CD14-positive monocyte (primary cell): ENCODE results near the gene EEIG1. TPM values are rescaled to one million over a fixed set of nuclear protein-coding genes. Genes with fewer than 3 reads are reported as not detected.
A peak's percentile ranks its signal among the peaks of the same experiment; 100 is the strongest.
"Not testable (repeated sequence)": the region's sequence is repeated elsewhere in the genome, so short reads cannot be mapped to it uniquely, and the experiment has no call there.

Experiments
- DNase-seq, 3 donors: peaks; one replicate each; pipeline ENCODE4 v3.0.0-alpha.2; 2011 to 2022
- H2AFZ ChIP-seq: 2 replicates; pipeline ENCODE4 v1.6.0; 2012; ENCODE audit warnings: mild to moderate bottlenecking, low read depth, low read length, inconsistent platforms; ENCODE audit not compliant: insufficient read depth, poor library complexity, severe bottlenecking
- H3K27ac ChIP-seq, 2 donors: 1 replicate in 1 of 2; 2 replicates in 1 of 2; pipeline ENCODE4 v1.5.1; 2012 to 2013; ENCODE audit warnings: low read length in 2 of 2, control low read depth in 1 of 2, inconsistent platforms in 1 of 2, low read depth in 1 of 2, mild to moderate bottlenecking in 1 of 2
- H3K27me3 ChIP-seq, 2 donors: one replicate each; pipeline versions ENCODE4 v1.6.0 to v1.6.1; 2011 to 2013; ENCODE audit warnings: low read length in 2 of 2; ENCODE audit not compliant: control insufficient read depth in 2 of 2, insufficient read depth in 2 of 2
- H3K36me3 ChIP-seq, 2 donors: replicated peaks in 1 of 2; 1 replicate in 1 of 2; 2 replicates in 1 of 2; pipeline versions ENCODE4 v1.5.1 to v1.6.1; 2012 to 2013; ENCODE audit warnings: low read length in 2 of 2, control low read depth in 1 of 2, inconsistent platforms in 1 of 2, mild to moderate bottlenecking in 1 of 2; ENCODE audit not compliant: insufficient read depth in 2 of 2, control insufficient read depth in 1 of 2
- H3K4me1 ChIP-seq, 2 donors: 1 replicate in 1 of 2; 2 replicates in 1 of 2; pipeline versions ENCODE4 v1.5.1 to v1.6.1; 2012 to 2013; ENCODE audit warnings: low read length in 2 of 2, control low read depth in 1 of 2, inconsistent platforms in 1 of 2, mild to moderate bottlenecking in 1 of 2, moderate library complexity in 1 of 2; ENCODE audit not compliant: insufficient read depth in 2 of 2, control insufficient read depth in 1 of 2
- H3K4me2 ChIP-seq: replicated peaks from 2 replicates; pipeline ENCODE3; 2012; ENCODE audit warnings: low read length, moderate library complexity, mild to moderate bottlenecking; ENCODE audit not compliant: poor library complexity, severe bottlenecking; ENCODE audit errors: extremely low read depth
- H3K4me3 ChIP-seq, 3 experiments: fragments of 200-600 bp in 1 of 3; sonication (generic) in 1 of 3; replicated peaks in 1 of 3; 1 replicate in 2 of 3; 2 replicates in 1 of 3; pipeline ENCODE4 v1.5.1; 2011 to 2013; ENCODE audit warnings: low read length in 3 of 3, mild to moderate bottlenecking in 3 of 3, control low read depth in 2 of 3, low read depth in 2 of 3, inconsistent platforms in 1 of 3, moderate library complexity in 1 of 3
- H3K79me2 ChIP-seq: 2 replicates; pipeline ENCODE4 v1.6.0; 2012; ENCODE audit warnings: mild to moderate bottlenecking, control low read depth, inconsistent platforms, low read length, moderate library complexity; ENCODE audit not compliant: insufficient read depth
- H3K9ac ChIP-seq: 2 replicates; pipeline ENCODE4 v1.6.0; 2017; ENCODE audit warnings: low read length, mild to moderate bottlenecking; ENCODE audit not compliant: insufficient read depth, poor library complexity, severe bottlenecking
- H3K9me3 ChIP-seq, 2 donors: replicated peaks in 1 of 2; 1 replicate in 1 of 2; 2 replicates in 1 of 2; pipeline versions ENCODE4 v1.5.1 to v1.6.1; 2012 to 2013; ENCODE audit warnings: low read length in 2 of 2, control low read depth in 1 of 2; ENCODE audit not compliant: control insufficient read depth in 1 of 2, insufficient read depth in 1 of 2
- H4K20me1 ChIP-seq: 2 replicates; pipeline ENCODE4 v1.6.0; 2012; ENCODE audit warnings: mild to moderate bottlenecking, low read length, control low read depth, moderate library complexity; ENCODE audit not compliant: insufficient read depth
- H3K27ac Mint-ChIP-seq, 7 donors: one replicate each; pipeline ENCODE4 v1.8.0; 2020; ENCODE audit warnings: mild to moderate bottlenecking in 7 of 7, mixed read lengths in 7 of 7, moderate library complexity in 6 of 7, inconsistent platforms in 2 of 7
- H3K27me3 Mint-ChIP-seq, 3 donors: one replicate each; pipeline ENCODE4 v1.8.0; 2021 to 2022; ENCODE audit warnings: low read depth in 3 of 3, mild to moderate bottlenecking in 3 of 3, mixed read lengths in 3 of 3, moderate library complexity in 3 of 3, inconsistent platforms in 1 of 3
- H3K36me3 Mint-ChIP-seq, 2 donors: one replicate each; pipeline ENCODE4 v1.8.0; 2020; ENCODE audit warnings: mixed read lengths in 2 of 2, inconsistent platforms in 1 of 2, mild to moderate bottlenecking in 1 of 2
- H3K4me1 Mint-ChIP-seq: one replicate; pipeline ENCODE4 v1.8.0; 2020; ENCODE audit warnings: mild to moderate bottlenecking, mixed read lengths
- H3K4me3 Mint-ChIP-seq, 2 donors: one replicate each; pipeline ENCODE4 v1.8.0; 2020; ENCODE audit warnings: mild to moderate bottlenecking in 2 of 2, mixed read lengths in 2 of 2, moderate library complexity in 1 of 2
- H3K9me3 Mint-ChIP-seq, 7 donors: one replicate each; pipeline ENCODE4 v1.8.0; 2020 to 2022; ENCODE audit warnings: mixed read lengths in 7 of 7, mild to moderate bottlenecking in 6 of 7, moderate library complexity in 6 of 7, inconsistent platforms in 2 of 7
- CTCF ChIP-seq: fragments of 200-600 bp; IDR thresholded peaks from one replicate; pipeline ENCODE4 v1.8.0; 2022; ENCODE audit warnings: antibody characterized with exemption, mild to moderate bottlenecking
- WGBS: methylation state at CpG from one replicate; pipeline ENCODE4 v1.1.5; 2013; ENCODE audit warnings: missing lambda C conversion rate; ENCODE audit not compliant: insufficient coverage; 5-methylcytosine and 5-hydroxymethylcytosine counted together
- intact Hi-C, 2 donors: fragments of 100-400 bp; cut with micrococcal nuclease; formaldehyde crosslinking; loops; one replicate each; pipeline versions ENCODE4 v1.15.0 to v1.15.1; 2023
- polyA plus RNA-seq, 3 donors: library from polyadenylated mRNA; depleted of rRNA in 1 of 3; unstranded in 2 of 3; stranded (reverse) in 1 of 3; fragments of 300-500 nt in 2 of 3; fragments of >200 nt in 1 of 3; fragmentation: Illumina TruSeq in 2 of 3; gene quantifications; 1 replicate in 2 of 3; 2 replicates in 1 of 3; pipeline ENCODE4 v1.2.3, GENCODE V29; 2012 to 2021

EEIG1 gene
- polyA plus RNA-seq, 3 donors, result 0.86 to 2.3 (median 2.1) TPM

- peak overlapping the region; percentile 67 for H2AFZ ChIP-seq
- no peak overlapping the region for H3K27ac ChIP-seq
- H3K27me3 Mint-ChIP-seq, result peaks cover 8 to 12% (median 8%) of the 10 kb centered on the region in 3 donors
- no peak overlapping the region for H3K4me3 Mint-ChIP-seq
- H3K27ac Mint-ChIP-seq, result peak overlapping the region in 2 of 7 donors; percentile 53 to 67
- H3K36me3 Mint-ChIP-seq, result no peaks in the 10 kb centered on the region
- H3K79me2 ChIP-seq, result no peaks in the 10 kb centered on the region
- no peaks in the 10 kb centered on the region for H4K20me1 ChIP-seq
- no peak for DNase-seq
- H3K9me3 ChIP-seq, result no peaks in the 10 kb centered on the region
- no peak overlapping the region for H3K4me3 ChIP-seq
- peaks cover 29 to 36% of the 10 kb centered on the region in 2 donors for H3K4me1 ChIP-seq
- no peak overlapping the region for H3K9ac ChIP-seq
- H3K4me1 Mint-ChIP-seq, result peaks cover 47% of the 10 kb centered on the region
- H3K4me2 ChIP-seq, result no peak overlapping the region
- no peaks in the 10 kb centered on the region for H3K36me3 ChIP-seq
- peaks cover 0 to 2% of the 10 kb centered on the region in 2 donors for H3K27me3 ChIP-seq
- WGBS, result 80% methylated on average over 1 of the region's 4 CpGs
- no peak for TF ChIP-seq CTCF
- H3K9me3 Mint-ChIP-seq, result no peaks in the 10 kb centered on the region
- intact Hi-C loops, result no loop called here
Measured at GRCh38 chr9:128025736-128026135, 44.9 kb upstream of the EEIG1 start.

GRCh38 chr9:128024761-128025308 lies 44.0 kb upstream of the EEIG1 start:
- H2AFZ ChIP-seq, result no peak overlapping the region
- H3K79me2 ChIP-seq, result no peaks in the 10 kb centered on the region
- no peak overlapping the region for H3K27ac Mint-ChIP-seq
- H3K4me2 ChIP-seq, result no peak overlapping the region
- no peak overlapping the region for H3K4me3 ChIP-seq
- peaks cover 29 to 36% of the 10 kb centered on the region in 2 donors for H3K4me1 ChIP-seq
- H3K9me3 ChIP-seq, result no peaks in the 10 kb centered on the region
- H3K4me1 Mint-ChIP-seq, result peaks cover 48% of the 10 kb centered on the region
- no peak for DNase-seq
- WGBS, result 88% methylated on average over 2 of the region's 5 CpGs
- intact Hi-C loops, result no loop called here
- H4K20me1 ChIP-seq, result no peaks in the 10 kb centered on the region
- H3K9ac ChIP-seq, result no peak overlapping the region
- no peak for TF ChIP-seq CTCF
- no peaks in the 10 kb centered on the region for H3K36me3 Mint-ChIP-seq
- no peaks in the 10 kb centered on the region for H3K36me3 ChIP-seq
- H3K9me3 Mint-ChIP-seq, result no peaks in the 10 kb centered on the region
- H3K27me3 ChIP-seq, result peaks cover 0 to 2% of the 10 kb centered on the region in 2 donors
- no peak overlapping the region for H3K27ac ChIP-seq
- peaks cover 8 to 12% (median 8%) of the 10 kb centered on the region in 3 donors for H3K27me3 Mint-ChIP-seq
- no peak overlapping the region for H3K4me3 Mint-ChIP-seq

- H3K27ac ChIP-seq, H3K4me2 ChIP-seq, H3K27me3 ChIP-seq, H3K9ac ChIP-seq, H3K27me3 Mint-ChIP-seq, H3K27ac Mint-ChIP-seq, H3K79me2 ChIP-seq, intact Hi-C loops, H2AFZ ChIP-seq, H3K4me3 ChIP-seq, H3K36me3 Mint-ChIP-seq, H3K9me3 ChIP-seq, H3K4me3 Mint-ChIP-seq, DNase-seq, H4K20me1 ChIP-seq, H3K36me3 ChIP-seq, H3K9me3 Mint-ChIP-seq: not testable (repeated sequence)
- H3K4me1 ChIP-seq, result peaks cover 29 to 32% of the 10 kb centered on the region in 2 donors
- peaks cover 48% of the 10 kb centered on the region for H3K4me1 Mint-ChIP-seq
- WGBS, result 97% methylated on average over 6 of the region's 12 CpGs
Measured at GRCh38 chr9:128023671-128024070, 42.9 kb upstream of the EEIG1 start.
